IPS DF 4.7 (cell line): Measurements from ENCODE around the gene PPDPF.

Experiments
- DNase-seq: peaks from one replicate; pipeline ENCODE4 v3.0.0-alpha.2; 2013; ENCODE audit warnings: low spot score; ENCODE audit errors: extremely low read depth

The PPDPF gene

GRCh38 chr20:63519668-63520503 is 679 bp upstream of the PPDPF start:
- DNase-seq = no peak

GRCh38 chr20:63520934-63521601 is 503 bp downstream of the PPDPF start:
- no peak for DNase-seq

GRCh38 chr20:63521602-63522001 is 1.0 kb downstream of the PPDPF start:
- DNase-seq = no peak

GRCh38 chr20:63522091-63522868 is 1.7 kb downstream of the PPDPF start:
- no peak for DNase-seq

GRCh38 chr20:63522981-63523611 is 2.5 kb downstream of the PPDPF start:
- DNase-seq = no peak

GRCh38 chr20:63525185-63525584 is 4.6 kb downstream of the PPDPF start:
- no peak for DNase-seq

- no peak for DNase-seq
These were observed 5.4 kb downstream of the PPDPF start for GRCh38 chr20:63525971-63526370.

- no peak for DNase-seq
These were observed 6.6 kb downstream of the PPDPF start for GRCh38 chr20:63527184-63527583.

GRCh38 chr20:63529180-63529860 is 8.8 kb downstream of the PPDPF start:
- no peak for DNase-seq

GRCh38 chr20:63529861-63530787 is 9.6 kb downstream of the PPDPF start:
- DNase-seq = no peak

GRCh38 chr20:63530788-63531160 is 10.2 kb downstream of the PPDPF start:
- DNase-seq = no peak

- DNase-seq = no peak
These were observed 11.3 kb downstream of the PPDPF start for GRCh38 chr20:63531686-63532448.

GRCh38 chr20:63532449-63532971 is 11.9 kb downstream of the PPDPF start:
- DNase-seq = no peak

- no peak for DNase-seq
These were observed 12.8 kb downstream of the PPDPF start for GRCh38 chr20:63533388-63533787.

GRCh38 chr20:63533871-63534393 is 13.4 kb downstream of the PPDPF start:
- no peak for DNase-seq

GRCh38 chr20:63534427-63534830 is 13.9 kb downstream of the PPDPF start:
- no peak for DNase-seq

- no peak for DNase-seq
These were observed 14.5 kb downstream of the PPDPF start for GRCh38 chr20:63534831-63535651.
